ENCODE measurements around the gene STK24.

Gene STK24

DNA sequence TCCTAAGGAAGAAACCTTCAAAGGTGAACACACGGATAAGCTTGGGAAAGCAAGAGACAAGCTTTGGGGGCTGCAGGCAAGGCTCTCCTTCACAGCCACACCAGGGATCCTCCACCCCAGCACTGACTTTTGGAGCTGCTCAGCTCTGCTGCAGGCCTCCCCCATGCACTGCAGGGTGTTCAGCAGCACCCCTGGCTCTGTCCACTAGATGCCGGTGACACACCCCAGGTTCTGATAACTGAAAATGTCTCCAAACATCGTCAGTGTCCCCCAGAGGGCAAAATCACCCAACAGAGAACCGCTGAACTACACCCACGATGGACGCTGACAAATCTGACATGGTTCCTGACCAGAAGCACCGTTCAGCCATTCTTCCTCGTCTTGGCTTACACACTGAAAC is 90.5 kb downstream of the STK24 start:
- no peak for TF ChIP-seq POLR2A (IDR thresholded peaks at IDR 0.05; ENCODE audit: low read depth, low read length)
- FAIRE-seq (no peak), DNase-seq (ENCODE audit: insufficient read length, low spot score) (no peak)

- FAIRE-seq (no peak), DNase-seq (ENCODE audit: insufficient read length, low spot score) (no peak)
- no peak for TF ChIP-seq POLR2A (IDR thresholded peaks at IDR 0.05; ENCODE audit: low read depth, low read length)
These were observed 91.3 kb downstream of the STK24 start for GRCh38 chr13:98485561-98485960.

DNA sequence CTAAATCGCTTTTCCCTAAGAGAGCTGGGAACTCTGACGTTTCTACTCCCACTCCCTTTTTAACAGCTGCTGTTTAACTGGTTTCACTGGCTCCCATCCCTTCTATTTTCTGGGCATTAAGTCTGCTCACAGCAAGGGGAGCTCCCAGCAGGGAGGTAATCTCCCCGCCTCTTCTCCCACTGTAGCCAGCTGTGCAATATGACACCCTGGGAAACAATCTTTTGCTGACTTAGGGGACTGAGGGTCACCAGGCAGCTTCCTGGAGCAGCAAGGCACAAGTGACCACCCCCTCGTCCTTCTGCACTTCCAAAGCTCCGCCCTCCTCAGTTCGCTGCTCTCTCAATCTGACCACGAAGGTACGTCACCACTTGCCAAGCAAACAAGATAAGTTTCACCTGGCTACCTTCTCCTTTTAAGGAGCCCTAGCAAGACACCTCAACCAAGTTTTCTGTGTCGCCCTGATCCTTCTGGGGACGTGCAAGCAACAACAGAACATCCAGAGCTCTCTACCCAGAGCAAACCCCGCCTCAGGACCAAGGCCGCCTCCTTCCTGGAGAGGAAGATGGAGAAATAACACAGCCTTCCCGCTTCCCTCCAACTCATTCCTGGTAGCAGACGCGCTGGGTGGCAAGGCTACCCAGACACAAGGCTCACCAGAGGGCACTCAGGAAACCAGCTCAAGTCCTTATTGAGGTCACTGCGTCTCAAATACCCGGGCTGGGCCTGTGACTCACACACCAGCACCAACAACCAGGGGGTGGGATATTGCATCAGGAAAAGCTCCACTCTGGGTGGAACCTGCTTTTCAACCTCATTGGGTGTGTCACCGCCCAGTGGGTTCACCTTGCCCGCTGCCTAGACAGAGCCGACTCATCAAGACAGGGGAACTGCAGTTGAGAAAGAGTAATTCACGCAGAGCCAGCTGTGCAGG is 92.4 kb downstream of the STK24 start:
- FAIRE-seq (peak; percentile 98), DNase-seq (ENCODE audit: insufficient read length, low spot score) (peak; percentile 99)
- peak; percentile 25; the same call in 1 of the 2 replicates for TF ChIP-seq POLR2A (IDR thresholded peaks at IDR 0.05; ENCODE audit: low read depth, low read length)

- no peak for FAIRE-seq
- DNase-seq (ENCODE audit: insufficient read length, low spot score), result no peak
- no peak for TF ChIP-seq POLR2A (IDR thresholded peaks at IDR 0.05; ENCODE audit: low read depth, low read length)
These were observed 93.2 kb downstream of the STK24 start for GRCh38 chr13:98483601-98484288.

GRCh38 chr13:98482476-98483444 is 94.1 kb downstream of the STK24 start:
- DNase-seq (ENCODE audit: insufficient read length, low spot score) (peak; percentile 22), FAIRE-seq (no peak)
- no peak for TF ChIP-seq POLR2A (IDR thresholded peaks at IDR 0.05; ENCODE audit: low read depth, low read length)

DNA sequence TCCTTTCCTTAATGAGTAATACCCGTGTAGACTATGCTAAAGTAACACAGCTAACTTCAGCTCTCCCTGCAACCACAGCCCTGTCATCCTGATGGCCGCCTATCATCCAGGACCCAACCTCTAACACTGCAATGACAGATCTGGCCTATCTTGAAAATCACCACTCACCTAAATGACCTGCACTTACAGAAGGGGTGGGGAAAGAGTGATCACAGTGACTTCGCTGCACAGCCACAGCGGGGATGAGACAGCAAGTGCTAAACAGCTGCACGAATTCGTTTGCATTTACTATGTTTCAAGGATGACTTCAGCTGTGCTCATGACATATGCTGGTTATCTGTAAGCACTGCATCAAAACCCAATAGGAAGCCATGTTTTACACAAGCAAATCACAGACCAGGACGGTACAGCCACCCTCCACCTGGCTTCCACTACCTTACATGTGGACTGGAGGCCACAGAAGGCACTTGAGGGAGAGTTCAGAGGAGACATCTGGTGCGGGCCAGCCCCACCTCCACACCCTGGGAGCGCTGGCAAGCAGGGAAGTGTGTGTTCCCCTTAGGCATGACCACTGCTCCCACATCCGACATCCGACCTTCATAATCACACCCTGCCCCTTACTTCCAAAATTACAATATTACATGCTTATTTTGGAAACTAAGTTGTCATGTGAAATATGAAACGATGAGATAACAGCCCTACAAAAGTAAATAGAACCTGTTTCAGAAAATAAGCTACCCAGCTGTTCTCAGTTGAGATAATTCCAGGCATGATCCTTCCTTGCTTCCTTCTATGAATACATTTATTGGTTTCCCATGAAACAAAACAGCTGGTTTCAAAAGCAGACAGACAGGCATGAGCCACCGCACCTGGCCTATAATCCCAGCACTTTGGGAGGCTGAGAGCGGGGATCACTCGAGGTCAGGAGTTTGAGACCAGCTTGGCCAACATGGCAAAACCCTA is 95.7 kb downstream of the STK24 start:
- no peak for DNase-seq (ENCODE audit: insufficient read length, low spot score)
- no peak for TF ChIP-seq POLR2A (IDR thresholded peaks at IDR 0.05; ENCODE audit: low read depth, low read length)
- no peak for FAIRE-seq

DNA sequence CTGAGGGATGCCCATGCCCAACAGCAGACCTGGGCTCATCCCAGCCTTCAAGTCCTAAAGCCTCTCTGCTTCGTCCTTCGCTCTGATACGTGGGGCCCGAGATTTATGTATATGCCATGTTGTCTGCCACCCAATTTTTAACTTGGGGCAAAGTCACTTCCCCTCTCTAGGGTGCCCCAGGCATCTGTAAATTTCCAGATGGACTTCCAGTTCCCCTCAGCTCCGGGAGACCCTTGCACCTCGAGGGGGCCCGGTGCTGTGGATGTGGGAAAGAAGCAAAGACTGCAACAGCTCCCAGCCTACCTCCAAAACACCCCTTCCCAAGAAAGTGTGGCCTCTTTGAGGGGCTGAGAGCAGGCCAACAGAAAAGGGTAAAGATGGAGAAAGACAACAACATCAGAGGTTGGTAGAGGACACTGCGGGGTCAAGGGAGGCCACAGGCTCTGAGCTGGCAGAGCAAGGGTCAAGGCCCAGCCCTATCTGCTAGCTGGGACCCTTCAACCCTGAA is 97.4 kb downstream of the STK24 start:
- DNase-seq (ENCODE audit: insufficient read length, low spot score) (no peak), FAIRE-seq (no peak)
- no peak for TF ChIP-seq POLR2A (IDR thresholded peaks at IDR 0.05; ENCODE audit: low read depth, low read length)

DNA sequence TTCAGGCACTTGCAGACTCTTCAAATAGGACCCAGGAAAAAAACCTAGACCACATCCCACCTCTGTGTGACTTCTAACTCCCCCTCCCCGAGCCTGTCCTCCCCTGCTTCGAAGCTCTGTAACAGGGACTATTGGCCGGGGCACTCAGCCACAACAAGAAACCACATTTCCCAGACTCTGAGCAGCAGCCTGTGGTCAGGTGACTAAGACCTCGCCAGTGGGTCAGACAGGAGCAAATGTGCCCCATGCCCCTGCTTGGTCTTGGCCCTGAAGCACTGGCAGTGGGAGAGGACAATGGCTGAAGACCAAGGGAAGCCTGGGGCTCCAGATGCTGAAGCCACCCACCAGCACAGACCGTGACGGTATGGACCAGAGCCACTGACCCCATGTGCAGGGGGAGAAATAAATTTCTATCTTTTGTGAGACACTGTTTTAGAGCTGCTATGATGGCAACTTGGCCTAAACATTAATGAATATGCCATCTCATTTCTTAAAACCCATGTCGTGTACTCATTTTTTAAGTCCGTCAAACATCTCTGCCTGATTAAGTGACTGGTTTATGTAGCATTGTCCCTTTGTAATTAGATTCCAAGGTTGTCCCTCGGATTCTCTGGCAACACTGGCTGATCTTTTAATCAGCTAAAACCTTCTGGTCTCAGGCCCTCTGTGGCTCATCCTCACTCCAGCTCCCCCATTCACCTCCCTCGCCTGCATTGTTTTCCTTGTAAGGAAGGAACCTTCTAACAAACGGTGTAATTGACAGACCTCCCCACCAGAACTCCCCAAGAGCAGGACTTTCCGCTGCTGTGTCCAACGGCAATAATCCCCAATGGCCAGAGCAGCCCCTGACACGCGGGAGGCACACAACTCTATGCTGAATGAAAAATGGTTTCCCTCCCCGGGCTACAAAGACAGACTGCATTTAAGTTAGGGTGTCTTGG is 98.4 kb downstream of the STK24 start:
- peak; percentile 61 for DNase-seq (ENCODE audit: insufficient read length, low spot score)
- TF ChIP-seq POLR2A (IDR thresholded peaks at IDR 0.05; ENCODE audit: low read depth, low read length), result no peak
- peak; percentile 11 for FAIRE-seq

DNA sequence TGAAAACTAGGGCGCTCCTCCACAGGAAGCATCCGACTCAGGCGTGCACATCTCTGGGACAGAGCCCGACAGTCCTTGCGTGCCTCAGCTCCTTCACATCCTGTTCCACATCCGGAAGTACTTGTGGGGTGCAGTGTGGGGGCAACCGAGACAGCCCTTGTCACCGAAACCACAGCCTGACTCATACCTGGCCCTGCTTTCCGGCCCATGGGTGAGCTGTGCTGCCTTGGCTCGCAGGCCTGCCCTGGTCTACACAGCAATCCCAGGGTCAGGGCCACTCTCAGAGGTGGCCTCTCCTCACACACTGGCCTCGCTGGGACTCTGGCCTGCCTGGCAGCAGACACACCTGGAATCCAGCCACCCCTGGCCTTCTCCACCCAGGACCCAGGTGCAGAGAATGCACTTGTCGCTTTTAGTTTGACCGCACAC is 100.4 kb downstream of the STK24 start:
- DNase-seq (ENCODE audit: insufficient read length, low spot score), result peak; percentile 98
- peak; percentile 98 for FAIRE-seq

DNA sequence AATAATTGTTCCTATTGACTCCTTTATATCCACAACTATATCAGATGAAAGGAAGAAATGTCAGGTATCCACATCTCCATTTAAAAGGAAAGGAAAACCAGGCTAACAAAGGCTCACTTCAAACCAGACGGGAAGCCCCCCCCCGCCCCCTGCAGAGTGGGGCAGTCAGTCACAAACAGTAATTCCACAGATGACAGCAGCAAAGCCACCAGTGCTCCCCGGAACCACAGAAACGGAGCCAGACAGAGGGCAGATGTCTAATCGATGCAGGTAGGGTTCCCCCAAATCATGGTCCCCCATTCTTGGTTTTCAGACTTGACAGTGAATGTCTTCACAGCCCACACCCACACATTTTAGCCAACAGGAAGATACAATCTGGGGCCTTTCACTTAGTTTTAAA is 100.8 kb downstream of the STK24 start:
- TF ChIP-seq POLR2A (IDR thresholded peaks at IDR 0.05; ENCODE audit: low read depth, low read length), result no peak
- FAIRE-seq (no peak), DNase-seq (ENCODE audit: insufficient read length, low spot score) (peak; percentile 19)

More for the DNA sequence above, 100.4 kb downstream of the STK24 start:
- TF ChIP-seq POLR2A (IDR thresholded peaks at IDR 0.05; ENCODE audit: low read depth, low read length), result no peak

DNA sequence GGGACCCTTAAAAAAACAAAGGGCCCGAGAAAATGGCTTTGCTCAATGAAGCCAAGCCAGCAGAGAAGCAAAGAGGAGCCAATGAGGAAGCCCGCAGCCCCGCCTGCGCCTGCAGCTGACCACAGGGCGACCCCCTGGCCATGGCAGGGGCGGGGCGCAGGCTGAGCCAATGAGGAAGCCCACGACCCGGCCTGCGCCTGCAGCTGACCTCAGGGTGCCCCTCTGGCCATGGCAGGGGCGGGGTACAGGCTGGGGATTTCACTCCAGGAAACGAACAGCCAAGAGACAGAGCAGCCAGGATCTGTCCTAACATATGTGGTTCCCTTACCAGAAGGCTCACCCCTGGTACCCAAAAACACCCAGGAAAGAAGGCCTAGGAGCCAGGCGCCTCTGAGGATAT is 101.4 kb downstream of the STK24 start:
- TF ChIP-seq POLR2A (IDR thresholded peaks at IDR 0.05; ENCODE audit: low read depth, low read length), result no peak
- DNase-seq (ENCODE audit: insufficient read length, low spot score), result no peak
- FAIRE-seq, result no peak
